ENCODE results near the gene CXCR1. TPM values are rescaled to one million over a fixed set of nuclear protein-coding genes. Genes with fewer than 3 reads are reported as not detected.
A peak's percentile ranks its signal among the peaks of the same experiment; 100 is the strongest.

CXCR1 gene
- total RNA-seq, 1 experiment from 2014 or later: not detected

DNA sequence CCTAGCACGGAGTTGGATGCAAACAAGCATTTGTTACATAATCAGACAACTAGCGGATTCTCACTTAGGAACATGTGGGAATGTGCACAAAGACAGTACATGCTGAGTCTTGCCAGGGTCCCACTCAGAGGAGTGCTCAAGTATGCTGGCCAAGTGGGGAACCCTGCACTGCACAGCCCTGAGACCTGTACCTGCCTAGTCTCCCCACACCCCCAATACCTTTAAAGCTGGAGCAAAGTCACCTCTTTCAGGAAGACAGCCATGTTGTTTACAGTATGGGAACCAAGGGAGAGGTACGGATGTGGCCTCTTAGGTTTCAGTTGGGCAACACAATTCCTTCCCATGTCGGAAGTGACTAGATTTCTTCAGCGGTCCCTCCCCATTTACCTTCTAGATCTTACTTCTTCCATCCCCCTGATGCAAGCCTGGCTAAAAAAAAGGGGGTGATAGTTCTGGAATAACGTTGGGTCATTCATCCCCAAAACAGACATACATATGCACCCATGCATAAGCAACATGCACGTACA lies 10.7 kb downstream of the CXCR1 start:
- no peak overlapping the region for H3K56ac ChIP-seq (ENCODE audit: insufficient read length, low read depth, low read length)
- H3K27ac ChIP-seq (ENCODE audit: insufficient read length, low read depth, low read length): no peak overlapping the region
- H4K20me1 ChIP-seq (ENCODE audit: control insufficient read depth, insufficient read depth, insufficient read length): no peaks in the 10 kb centered on the region
- H3K27me3 ChIP-seq (ENCODE audit: insufficient read depth, low read length): no peaks in the 10 kb centered on the region
- H3K79me2 ChIP-seq (ENCODE audit: insufficient read depth, low read length): no peaks in the 10 kb centered on the region
- H3K23me2 ChIP-seq (ENCODE audit: insufficient read length, low read depth, low read length, poor library complexity, severe bottlenecking): no peaks in the 10 kb centered on the region
- H2AK5ac ChIP-seq (ENCODE audit: insufficient read length, low read length): no peak overlapping the region
- Mint-ChIP-seq H3K27me3 (ENCODE audit: low read depth) (peaks cover 10% of the 10 kb centered on the region; the same call in 1 of the 2 replicates), H3K4me3 (no peak overlapping the region), H3K4me1 (0 out of 4 replicates have a peak, but pooled peaks cover 0 to 3% of the 10 kb centered on the region in 2 experiments), H3K27ac (peak overlapping the region in 1 of 3 experiments; percentile 27; a peak in 1 of 7 replicates), H3K36me3 (ENCODE audit: insufficient read depth in 1 of 3, low read depth in 3 of 3) (no peaks in the 10 kb centered on the region; a peak in 1 of 7 replicates), H3K9me3 (no peaks in the 10 kb centered on the region)
- no peak overlapping the region for H2BK12ac ChIP-seq (ENCODE audit: insufficient read length, low read depth, low read length)
- no peaks in the 10 kb centered on the region for H3K79me1 ChIP-seq (ENCODE audit: insufficient read depth, low read depth, low read length, poor library complexity, severe bottlenecking)
- H3K9ac ChIP-seq (ENCODE audit: extremely low read depth, insufficient read length, low read length): no peak overlapping the region
- H2BK20ac ChIP-seq (ENCODE audit: low read depth, low read length, poor library complexity, severe bottlenecking): no peak overlapping the region
- H2BK15ac ChIP-seq (ENCODE audit: low read depth, low read length): no peak overlapping the region
- WGBS (ENCODE audit: extremely low coverage, insufficient read length, low lambda C conversion rate): no CpG with 5 or more reads among the region's 7 CpGs
- H3T11ph ChIP-seq (ENCODE audit: low read length): no peak overlapping the region
- H4K8ac ChIP-seq (replicated peaks; ENCODE audit: insufficient read length, low read depth, low read length): no peak overlapping the region
- no peak overlapping the region; the same call in 1 of the 2 replicates for H3K14ac ChIP-seq (ENCODE audit: insufficient read depth, low read length)
- no peak overlapping the region for H4K5ac ChIP-seq (ENCODE audit: insufficient read length, low read depth, low read length)
- H3K18ac ChIP-seq (ENCODE audit: insufficient read length, low read depth, low read length): no peak overlapping the region
- H2AFZ ChIP-seq (ENCODE audit: low read length): no peak overlapping the region
- H3K23ac ChIP-seq (ENCODE audit: insufficient read length, low read depth, low read length): no peak overlapping the region
- no peak overlapping the region for H2BK5ac ChIP-seq (ENCODE audit: insufficient read length, low read length)
- no peaks in the 10 kb centered on the region for H3K4me1 ChIP-seq (ENCODE audit: insufficient read depth, low read length)
- no peaks in the 10 kb centered on the region for H3K9me3 ChIP-seq (ENCODE audit: control insufficient read depth, low read depth, low read length)
- no peak for DNase-seq
- no peak overlapping the region for H4K91ac ChIP-seq (ENCODE audit: insufficient read length, low read depth, low read length)
- TF ChIP-seq, protein P1, sequence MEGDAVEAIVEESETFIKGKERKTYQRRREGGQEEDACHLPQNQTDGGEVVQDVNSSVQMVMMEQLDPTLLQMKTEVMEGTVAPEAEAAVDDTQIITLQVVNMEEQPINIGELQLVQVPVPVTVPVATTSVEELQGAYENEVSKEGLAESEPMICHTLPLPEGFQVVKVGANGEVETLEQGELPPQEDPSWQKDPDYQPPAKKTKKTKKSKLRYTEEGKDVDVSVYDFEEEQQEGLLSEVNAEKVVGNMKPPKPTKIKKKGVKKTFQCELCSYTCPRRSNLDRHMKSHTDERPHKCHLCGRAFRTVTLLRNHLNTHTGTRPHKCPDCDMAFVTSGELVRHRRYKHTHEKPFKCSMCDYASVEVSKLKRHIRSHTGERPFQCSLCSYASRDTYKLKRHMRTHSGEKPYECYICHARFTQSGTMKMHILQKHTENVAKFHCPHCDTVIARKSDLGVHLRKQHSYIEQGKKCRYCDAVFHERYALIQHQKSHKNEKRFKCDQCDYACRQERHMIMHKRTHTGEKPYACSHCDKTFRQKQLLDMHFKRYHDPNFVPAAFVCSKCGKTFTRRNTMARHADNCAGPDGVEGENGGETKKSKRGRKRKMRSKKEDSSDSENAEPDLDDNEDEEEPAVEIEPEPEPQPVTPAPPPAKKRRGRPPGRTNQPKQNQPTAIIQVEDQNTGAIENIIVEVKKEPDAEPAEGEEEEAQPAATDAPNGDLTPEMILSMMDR (conservative IDR thresholded peaks at IDR 0.05): no peak
- no peak overlapping the region for H3K4ac ChIP-seq (ENCODE audit: low read depth, low read length)
- no peak overlapping the region for H2BK120ac ChIP-seq (ENCODE audit: low read depth, low read length, poor library complexity, severe bottlenecking)
- H3K4me2 ChIP-seq (ENCODE audit: insufficient read depth, insufficient read length, low read length): no peak overlapping the region

All from H9 (cell line).